Stimulated activated naive CD4-positive, alpha-beta T cell (primary cell): Measurements from ENCODE around the gene CFAP52.
"Not testable (repeated sequence)": the region's sequence is repeated elsewhere in the genome, so short reads cannot be mapped to it uniquely, and the experiment has no call there.

ENCODE experiments used
- DNase-seq, 6 experiments: peaks; one replicate each; lab custom pipeline; 2025; lab: John Stamatoyannopoulos, UW

CFAP52 gene, protein sequence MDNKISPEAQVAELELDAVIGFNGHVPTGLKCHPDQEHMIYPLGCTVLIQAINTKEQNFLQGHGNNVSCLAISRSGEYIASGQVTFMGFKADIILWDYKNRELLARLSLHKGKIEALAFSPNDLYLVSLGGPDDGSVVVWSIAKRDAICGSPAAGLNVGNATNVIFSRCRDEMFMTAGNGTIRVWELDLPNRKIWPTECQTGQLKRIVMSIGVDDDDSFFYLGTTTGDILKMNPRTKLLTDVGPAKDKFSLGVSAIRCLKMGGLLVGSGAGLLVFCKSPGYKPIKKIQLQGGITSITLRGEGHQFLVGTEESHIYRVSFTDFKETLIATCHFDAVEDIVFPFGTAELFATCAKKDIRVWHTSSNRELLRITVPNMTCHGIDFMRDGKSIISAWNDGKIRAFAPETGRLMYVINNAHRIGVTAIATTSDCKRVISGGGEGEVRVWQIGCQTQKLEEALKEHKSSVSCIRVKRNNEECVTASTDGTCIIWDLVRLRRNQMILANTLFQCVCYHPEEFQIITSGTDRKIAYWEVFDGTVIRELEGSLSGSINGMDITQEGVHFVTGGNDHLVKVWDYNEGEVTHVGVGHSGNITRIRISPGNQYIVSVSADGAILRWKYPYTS

GRCh38 chr17:9576521-9577372 is at the start of gene CFAP52:
TSS of gene CFAP52 (plus strand) at chr17:9576642. CDS start at chr17:9576696, 54 bp downstream.
- DNase-seq: peak; percentile 46 to 77 (median 62)

DNA sequence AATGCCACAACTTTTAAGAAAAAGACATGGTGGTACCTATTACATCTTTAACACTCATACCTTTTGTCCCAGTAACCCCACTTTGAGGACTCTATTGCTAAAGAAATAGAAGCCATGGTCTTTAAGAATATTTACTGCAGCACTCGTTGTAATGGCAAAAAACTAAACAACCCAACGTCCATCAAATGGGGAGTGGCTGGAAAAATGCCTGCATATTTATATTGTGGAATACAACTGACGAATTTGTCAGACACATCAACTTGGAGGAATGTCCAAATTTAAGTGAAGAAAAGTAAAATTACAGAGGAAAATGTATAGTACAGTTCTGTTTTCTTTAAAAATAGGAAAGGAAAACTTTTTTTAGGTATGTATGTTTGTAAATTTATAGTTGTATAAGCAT is 48.7 kb upstream of the CFAP52 start:
- no peak for DNase-seq

DNA sequence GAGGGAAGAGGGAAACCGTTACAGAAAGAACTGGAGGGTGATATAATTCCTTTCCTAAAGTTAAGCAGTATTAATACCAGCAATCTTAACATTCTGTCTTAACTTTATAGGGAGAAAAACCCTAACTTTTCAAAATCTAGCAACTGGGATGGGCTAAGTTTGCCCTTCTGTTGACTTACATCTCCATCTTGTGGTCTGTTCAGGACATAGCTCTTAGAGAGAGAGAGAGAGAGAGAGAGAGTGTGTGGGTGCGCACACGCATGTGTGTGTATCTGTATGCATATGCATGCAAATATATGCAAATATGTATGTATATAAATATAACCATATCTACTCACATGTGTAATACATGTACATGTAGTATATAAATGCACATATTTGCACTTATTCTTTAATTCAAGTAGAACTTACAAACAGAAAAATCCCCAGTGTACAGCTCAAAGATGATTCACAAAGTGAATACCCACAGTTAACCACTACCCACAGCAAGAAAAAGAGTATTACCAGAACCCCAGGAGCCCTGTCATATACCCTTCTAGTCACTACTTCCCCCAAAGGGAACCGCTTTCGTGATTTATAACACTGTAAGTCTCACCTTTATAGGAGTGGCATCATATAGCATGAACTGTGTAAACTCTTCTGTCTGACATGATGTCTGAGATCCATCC is 47.3 kb upstream of the CFAP52 start:
- DNase-seq: no peak

GRCh38 chr17:9531034-9531433 is 45.4 kb upstream of the CFAP52 start:
- DNase-seq: no peak

DNA sequence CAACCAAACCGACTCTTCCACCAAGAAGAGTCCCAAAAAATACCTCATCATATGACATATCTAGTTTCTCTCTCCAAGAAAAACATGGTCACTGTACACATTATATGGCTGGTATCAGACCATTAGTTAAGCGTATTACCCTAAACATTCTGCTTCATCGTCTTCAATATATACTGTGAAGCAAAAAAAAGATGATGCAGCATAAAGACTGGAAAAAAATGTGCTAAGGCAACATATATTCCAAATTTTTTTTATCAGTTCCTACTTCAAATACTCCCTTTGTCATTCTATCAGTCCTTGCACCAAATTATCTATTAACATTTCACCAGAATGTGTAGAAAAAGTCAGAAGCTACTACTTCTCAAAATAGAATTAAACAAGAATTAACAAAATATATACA is 43.7 kb upstream of the CFAP52 start:
- DNase-seq: no peak

GRCh38 chr17:9533441-9533840 is 43.0 kb upstream of the CFAP52 start:
- DNase-seq: no peak

DNA sequence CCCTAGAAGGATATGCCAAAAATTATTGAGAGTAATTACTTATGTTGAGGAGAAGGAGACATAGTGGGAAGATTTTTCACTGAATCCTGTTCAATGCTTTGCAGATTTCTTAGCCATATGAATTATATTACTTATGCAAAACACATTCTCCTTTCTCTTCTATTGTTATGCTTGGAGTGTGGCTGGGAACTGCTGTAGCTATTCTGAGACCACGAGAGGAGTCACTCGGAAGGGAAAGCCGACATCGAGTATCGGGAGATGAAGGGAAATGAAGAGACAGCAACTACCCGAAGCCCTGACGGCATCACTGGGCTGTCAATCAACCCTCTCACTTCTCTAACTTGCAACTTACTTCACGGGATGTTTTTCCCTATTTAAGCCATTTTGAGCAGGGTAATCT is 40.4 kb upstream of the CFAP52 start:
- no peak for DNase-seq

DNA sequence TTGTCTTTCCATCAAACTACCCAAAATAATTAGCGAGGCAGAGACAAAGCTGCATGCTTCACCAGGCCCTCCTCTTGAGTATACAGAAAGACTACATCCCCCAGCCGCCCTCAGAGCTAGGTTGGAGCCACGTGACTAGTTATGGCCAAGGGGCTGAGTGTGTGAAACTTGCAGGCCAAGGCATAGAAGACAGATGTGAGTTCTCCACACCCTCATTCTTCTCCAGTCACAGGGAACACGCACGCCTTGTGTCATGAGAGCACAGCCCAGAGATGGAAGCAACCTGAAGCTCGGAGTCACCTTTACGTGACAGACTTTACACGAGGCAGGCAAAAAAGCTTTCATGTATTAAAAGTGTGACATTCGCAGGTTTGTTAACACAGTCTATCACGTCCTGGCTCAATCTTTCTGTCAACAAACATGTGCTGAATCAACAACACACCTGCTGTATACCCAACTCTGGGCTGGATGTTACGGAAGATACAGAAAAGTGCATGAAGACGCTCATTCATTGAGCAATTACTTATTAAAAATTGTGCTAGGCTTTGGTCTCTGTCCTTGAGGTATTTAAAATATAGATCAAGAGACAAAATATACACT is 39.2 kb upstream of the CFAP52 start:
- DNase-seq: no peak

- DNase-seq: no peak
Observed at GRCh38 chr17:9538626-9539025, 37.8 kb upstream of the CFAP52 start.

DNA sequence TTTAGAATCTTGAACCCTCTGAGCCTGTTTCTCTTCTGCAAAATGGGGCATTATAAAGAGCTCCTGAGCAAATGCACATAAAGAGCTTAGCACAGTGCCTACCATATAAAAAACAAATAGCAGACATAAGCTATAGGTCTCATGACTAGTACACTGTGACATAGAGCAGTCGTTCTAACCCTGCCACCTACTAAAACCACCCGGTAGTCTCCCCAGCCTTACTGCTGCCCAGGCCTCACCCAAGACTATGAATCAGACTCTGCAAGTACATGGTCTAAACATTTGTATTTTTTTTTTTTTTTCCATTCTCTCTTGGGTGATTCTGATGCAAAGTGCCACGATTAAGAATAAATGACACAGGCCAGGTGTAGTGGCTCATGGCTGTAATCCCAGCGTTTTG is 34.7 kb upstream of the CFAP52 start:
- DNase-seq: no peak

DNA sequence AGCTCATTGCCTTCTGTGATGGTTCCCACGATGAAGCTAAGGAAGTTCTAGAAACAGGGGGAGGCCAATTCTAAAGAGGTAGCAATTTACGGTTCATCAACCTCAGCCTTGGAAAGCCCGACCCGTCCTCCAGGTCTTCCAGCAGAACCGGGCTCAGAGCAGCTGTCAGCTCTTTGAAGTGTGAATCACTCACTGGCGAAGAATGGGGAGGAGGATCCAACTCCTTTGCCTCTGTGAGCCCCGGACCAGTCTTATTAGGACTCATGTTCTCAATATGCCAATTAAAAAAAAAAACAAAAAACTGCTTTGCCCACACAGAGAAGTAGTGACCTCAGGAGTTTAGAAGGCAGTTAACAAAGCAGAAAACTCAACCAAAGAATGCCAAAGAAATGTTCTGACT is 32.2 kb upstream of the CFAP52 start:
- no peak for DNase-seq

- no peak for DNase-seq
Observed at GRCh38 chr17:9549215-9549614, 27.2 kb upstream of the CFAP52 start.

GRCh38 chr17:9553181-9553580 is 23.3 kb upstream of the CFAP52 start:
- DNase-seq: no peak

DNA sequence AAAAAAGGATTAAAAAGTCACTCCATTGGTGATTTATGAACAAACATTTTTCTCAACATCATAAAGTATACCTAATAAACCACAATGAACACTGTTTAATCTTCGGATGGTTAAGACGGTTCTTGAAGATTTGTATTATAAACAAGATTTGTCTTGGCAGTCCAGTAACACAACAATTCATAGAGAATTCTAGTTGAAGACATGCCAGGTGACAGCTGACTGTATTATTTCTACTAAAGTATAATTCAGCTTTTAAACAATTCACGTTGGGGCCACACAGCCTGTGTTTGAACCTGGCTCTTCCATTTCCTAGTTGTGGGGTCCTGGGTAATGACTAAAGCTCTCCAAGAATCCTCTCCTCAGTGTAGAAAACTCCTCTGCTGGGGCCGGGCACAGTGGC is 22.8 kb upstream of the CFAP52 start:
- DNase-seq: no peak

- DNase-seq: peak in 4 of 6 experiments; percentile 17 to 21 (median 20)
Observed at GRCh38 chr17:9554715-9555114, 21.7 kb upstream of the CFAP52 start.

- no peak for DNase-seq
Observed at GRCh38 chr17:9557161-9557755, 19.2 kb upstream of the CFAP52 start.

- DNase-seq: no peak
Observed at GRCh38 chr17:9557857-9558256, 18.6 kb upstream of the CFAP52 start.

GRCh38 chr17:9564104-9564503 is 12.3 kb upstream of the CFAP52 start:
- no peak for DNase-seq

DNA sequence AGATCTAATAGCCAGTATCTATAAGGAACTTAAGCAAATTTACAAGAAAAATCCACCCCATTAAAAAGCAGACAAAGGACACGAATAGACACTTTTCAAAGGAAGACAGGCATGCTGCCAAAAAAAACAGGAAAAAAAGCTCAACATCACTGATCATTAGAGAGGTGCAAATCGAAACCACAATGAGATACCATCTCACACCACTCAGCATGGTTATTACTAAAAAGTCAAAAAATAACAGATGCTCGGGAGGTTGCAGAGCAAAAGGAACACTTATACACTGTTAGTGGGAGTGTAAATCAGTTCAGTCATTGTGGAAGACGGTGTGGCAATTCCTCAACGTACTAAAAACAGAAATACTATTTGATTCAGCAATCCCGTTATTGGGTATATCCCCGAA is 10.4 kb upstream of the CFAP52 start:
- peak in 1 of 6 experiments; percentile 8 for DNase-seq

- DNase-seq: not testable (repeated sequence)
Observed at GRCh38 chr17:9566739-9567138, 9.7 kb upstream of the CFAP52 start.

DNA sequence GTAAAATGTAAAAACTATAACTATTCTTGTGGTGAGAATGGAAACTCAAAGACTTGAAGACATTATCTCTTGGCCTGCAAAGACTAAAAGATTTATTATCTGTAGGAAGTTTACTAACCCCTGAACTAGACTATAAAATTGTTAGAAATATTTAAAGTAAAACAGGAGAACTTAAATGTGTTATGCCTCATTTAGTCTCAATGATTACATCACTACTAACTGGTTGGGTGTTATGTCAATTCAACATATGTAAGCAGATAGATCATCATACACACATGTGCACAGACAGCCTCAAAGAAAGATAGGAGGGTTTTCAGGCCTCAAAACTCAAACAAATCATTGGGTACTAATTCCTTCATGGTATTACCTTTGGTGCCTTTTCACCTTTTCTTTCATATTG is 8.4 kb upstream of the CFAP52 start:
- DNase-seq: no peak
